H1 (cell line): Measurements from ENCODE around the gene NAALADL1. TPM values are rescaled to one million over a fixed set of nuclear protein-coding genes. Genes with fewer than 3 reads are reported as not detected.

Experiments used
- ATF2 ChIP-seq: IDR thresholded peaks from 2 replicates; pipeline ENCODE4 v1.6.1; 2012; ENCODE audit warnings: low read length, inconsistent platforms
- E2F6 ChIP-seq: IDR thresholded peaks from 2 replicates; pipeline ENCODE4 v1.6.1; 2012; ENCODE audit warnings: inconsistent platforms
- EZH2 ChIP-seq: fragments of 200-600 bp; sonication (generic); IDR thresholded peaks from 2 replicates; pipeline ENCODE4 v1.7.1; 2012; ENCODE audit warnings: low read depth, mild to moderate bottlenecking, moderate library complexity, low read length, inconsistent platforms; ENCODE audit not compliant: severe bottlenecking
- SIX5 ChIP-seq: IDR thresholded peaks from 2 replicates; pipeline ENCODE4 v1.6.1; 2011; ENCODE audit warnings: mild to moderate bottlenecking, low read depth, low read length
- polyA plus RNA-seq, 7 experiments: library from polyadenylated mRNA; depleted of rRNA in 3 of 7; stranded (reverse) in 5 of 7; unstranded in 2 of 7; fragments of >200 nt in 5 of 7; fragments of 200-250 nt in 2 of 7; gene quantifications; 1 replicate in 5 of 7; 2 replicates in 1 of 7; 4 replicates in 1 of 7; pipeline versions ENCODE4 v1.2.1 to v1.2.3, GENCODE V29; 2011 to 2013; ENCODE audit warnings: missing spikeins in 2 of 7, mixed read lengths in 2 of 7
- total RNA-seq: library from RNA; stranded (reverse); fragmentation: NEBNext Ultra II Directional; extraction: Animal tissue kit (Norgen Biotek cat#: 25700); gene quantifications from 2 replicates; pipeline ENCODE4 v1.2.1, GENCODE V29; 2021

Gene NAALADL1
- total and polyA plus RNA-seq, 2 of the 8 experiments (the other 6 are each of a cell fraction or from before 2014, with no cell fraction given), result 7.5 to 9.9 TPM

- TF ChIP-seq SIX5 (no peak), ATF2 (no peak), EZH2 (no peak), E2F6 (no peak)
Observed at GRCh38 chr11:64998141-64998540, 60.2 kb downstream of the NAALADL1 start (continued).
